ENCODE measurements around the gene CNNM1.

- TF ChIP-seq CBX2 (IDR thresholded peaks at IDR 0.05; ENCODE audit: borderline replicate concordance, low read depth) (no peak), POLR2A (IDR thresholded peaks at IDR 0.05; ENCODE audit: low read length) (no peak), HDAC2 (IDR thresholded peaks at IDR 0.05) (peak; percentile 84; the same call in 1 of the 2 replicates), CHD2 (IDR thresholded peaks at IDR 0.05; ENCODE audit: low read length, partially characterized antibody) (no peak), SMC3 (IDR thresholded peaks at IDR 0.05) (no peak), CTCF (IDR thresholded peaks at IDR 0.05) (no peak), ESRRA (IDR thresholded peaks at IDR 0.05; ENCODE audit: borderline replicate concordance, low read length) (no peak), KDM1A (IDR thresholded peaks at IDR 0.05; ENCODE audit: low read depth) (peak; percentile 94), RAD21 (conservative IDR thresholded peaks at IDR 0.05 in 1 of 2, IDR thresholded peaks at IDR 0.05 in 1 of 2) (no peak)
- TF ChIP-seq, protein P1, sequence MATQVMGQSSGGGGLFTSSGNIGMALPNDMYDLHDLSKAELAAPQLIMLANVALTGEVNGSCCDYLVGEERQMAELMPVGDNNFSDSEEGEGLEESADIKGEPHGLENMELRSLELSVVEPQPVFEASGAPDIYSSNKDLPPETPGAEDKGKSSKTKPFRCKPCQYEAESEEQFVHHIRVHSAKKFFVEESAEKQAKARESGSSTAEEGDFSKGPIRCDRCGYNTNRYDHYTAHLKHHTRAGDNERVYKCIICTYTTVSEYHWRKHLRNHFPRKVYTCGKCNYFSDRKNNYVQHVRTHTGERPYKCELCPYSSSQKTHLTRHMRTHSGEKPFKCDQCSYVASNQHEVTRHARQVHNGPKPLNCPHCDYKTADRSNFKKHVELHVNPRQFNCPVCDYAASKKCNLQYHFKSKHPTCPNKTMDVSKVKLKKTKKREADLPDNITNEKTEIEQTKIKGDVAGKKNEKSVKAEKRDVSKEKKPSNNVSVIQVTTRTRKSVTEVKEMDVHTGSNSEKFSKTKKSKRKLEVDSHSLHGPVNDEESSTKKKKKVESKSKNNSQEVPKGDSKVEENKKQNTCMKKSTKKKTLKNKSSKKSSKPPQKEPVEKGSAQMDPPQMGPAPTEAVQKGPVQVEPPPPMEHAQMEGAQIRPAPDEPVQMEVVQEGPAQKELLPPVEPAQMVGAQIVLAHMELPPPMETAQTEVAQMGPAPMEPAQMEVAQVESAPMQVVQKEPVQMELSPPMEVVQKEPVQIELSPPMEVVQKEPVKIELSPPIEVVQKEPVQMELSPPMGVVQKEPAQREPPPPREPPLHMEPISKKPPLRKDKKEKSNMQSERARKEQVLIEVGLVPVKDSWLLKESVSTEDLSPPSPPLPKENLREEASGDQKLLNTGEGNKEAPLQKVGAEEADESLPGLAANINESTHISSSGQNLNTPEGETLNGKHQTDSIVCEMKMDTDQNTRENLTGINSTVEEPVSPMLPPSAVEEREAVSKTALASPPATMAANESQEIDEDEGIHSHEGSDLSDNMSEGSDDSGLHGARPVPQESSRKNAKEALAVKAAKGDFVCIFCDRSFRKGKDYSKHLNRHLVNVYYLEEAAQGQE (IDR thresholded peaks at IDR 0.05), result no peak
Measured at GRCh38 chr10:99430116-99430450, 100.9 kb downstream of the CNNM1 start.

Measured in A549 (cell line).